ENCODE data around the gene JUNB.

The JUNB gene

GRCh38 chr19:12774588-12775555, 16.4 kb upstream of the JUNB start, which contains the start of gene HOOK2:
Gene HOOK2, minus strand, starts transcription at chr19:12775552. Its CDS starts 103 bp downstream, at chr19:12775449.
- DNase-seq (ENCODE audit: low spot score): no peak

- peak; percentile 80 for DNase-seq (ENCODE audit: low spot score)
These were observed 13.9 kb upstream of the JUNB start for GRCh38 chr19:12777217-12778016.

GRCh38 chr19:12778017-12778904, 13.0 kb upstream of the JUNB start:
- peak; percentile 66 for DNase-seq (ENCODE audit: low spot score)

- DNase-seq (ENCODE audit: low spot score): no peak
These were observed 12.5 kb upstream of the JUNB start for GRCh38 chr19:12778905-12779161.

- DNase-seq (ENCODE audit: low spot score): peak; percentile 76
These were observed 11.9 kb upstream of the JUNB start for GRCh38 chr19:12779162-12779993.

GRCh38 chr19:12782174-12782423, 9.2 kb upstream of the JUNB start:
- DNase-seq (ENCODE audit: low spot score): no peak

- peak; percentile 86 for DNase-seq (ENCODE audit: low spot score)
These were observed 8.6 kb upstream of the JUNB start for GRCh38 chr19:12782424-12783290.

- DNase-seq (ENCODE audit: low spot score): no peak
These were observed 7.9 kb upstream of the JUNB start for GRCh38 chr19:12783291-12783848.

GRCh38 chr19:12783849-12784393, 7.4 kb upstream of the JUNB start:
- DNase-seq (ENCODE audit: low spot score): no peak

GRCh38 chr19:12784394-12784870, 6.9 kb upstream of the JUNB start:
- DNase-seq (ENCODE audit: low spot score): no peak

- no peak for DNase-seq (ENCODE audit: low spot score)
These were observed 6.3 kb upstream of the JUNB start for GRCh38 chr19:12784871-12785430.

GRCh38 chr19:12785431-12786031, 5.8 kb upstream of the JUNB start:
- no peak for DNase-seq (ENCODE audit: low spot score)

- DNase-seq (ENCODE audit: low spot score): no peak
These were observed 5.0 kb upstream of the JUNB start for GRCh38 chr19:12786141-12786870.

GRCh38 chr19:12786952-12787351, 4.3 kb upstream of the JUNB start:
- DNase-seq (ENCODE audit: low spot score): no peak

GRCh38 chr19:12787458-12787857, 3.8 kb upstream of the JUNB start:
- no peak for DNase-seq (ENCODE audit: low spot score)

- DNase-seq (ENCODE audit: low spot score): no peak
These were observed 3.1 kb upstream of the JUNB start for GRCh38 chr19:12788042-12788681.

- DNase-seq (ENCODE audit: low spot score): peak; percentile 53
These were observed 2.6 kb upstream of the JUNB start for GRCh38 chr19:12788682-12789097.

All from cerebellar cortex (tissue), 1 donor.